ENCODE data around the gene PDE6B.

GRCh38 chr4:633976-634598 lies 8.7 kb downstream of the PDE6B start:
- TF ChIP-seq CTCF (conservative IDR thresholded peaks at IDR 0.05; ENCODE audit: low read depth, low read length) (no peak), EZH2phosphoT487 (IDR thresholded peaks at IDR 0.05; ENCODE audit: borderline replicate concordance, low read length) (no peak)

All from PC-3 (cell line).